SK-N-MC (cell line): Measurements from ENCODE around the gene SERPINI1.

ENCODE experiments used
- EZH2 ChIP-seq: fragments of 200-600 bp; sonication (generic); IDR thresholded peaks from one replicate; pipeline ENCODE4 v1.6.1; 2017; ENCODE audit warnings: antibody characterized with exemption
- POLR2AphosphoS5 ChIP-seq: IDR thresholded peaks from 2 replicates; pipeline ENCODE4 v1.6.1; 2012; ENCODE audit warnings: mild to moderate bottlenecking, low read depth, low read length, borderline replicate concordance

DNA sequence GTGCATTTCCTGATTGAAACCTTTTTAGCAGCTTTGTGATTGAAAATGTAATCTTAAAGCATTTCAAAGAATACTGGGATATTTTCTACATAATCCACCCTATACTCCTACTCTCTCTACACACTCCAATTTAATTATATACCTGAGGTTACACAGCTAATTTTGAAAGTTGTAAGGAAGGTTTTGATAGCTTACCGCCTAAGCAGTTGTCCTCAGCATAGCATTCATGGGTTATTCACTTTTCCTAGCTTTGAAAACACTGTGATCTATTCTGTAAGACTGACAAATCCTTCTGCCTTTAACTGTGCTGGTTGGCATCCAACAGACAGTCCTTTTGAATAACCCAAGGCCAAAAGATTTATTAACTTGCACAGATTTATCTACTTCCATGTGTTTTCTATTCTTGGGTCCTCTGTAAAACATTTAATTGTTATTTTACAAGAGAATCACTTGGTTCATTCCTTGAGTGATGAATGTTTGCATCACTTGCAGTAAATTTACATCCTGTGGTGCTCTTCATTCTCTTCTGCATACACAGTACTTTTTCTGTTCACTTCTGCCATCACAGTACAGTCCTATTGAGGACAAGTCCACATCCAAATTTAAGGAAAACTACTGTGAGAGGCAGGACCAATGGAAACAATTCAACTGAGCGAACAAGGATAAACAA lies 44.8 kb downstream of the SERPINI1 start:
- no peak for TF ChIP-seq POLR2AphosphoS5
- no peak for TF ChIP-seq EZH2
